GM12878 (cell line): Measurements from ENCODE around the gene CLSTN2. TPM values are rescaled to one million over a fixed set of nuclear protein-coding genes. Genes with fewer than 3 reads are reported as not detected.

ENCODE experiments used
- ATAC-seq: fragments of 200-7000 bp; cut with Tn5 transposase; 3 replicates; pipeline ENCODE4 v1.9.1; 2020; ENCODE audit warnings: mild to moderate bottlenecking, moderate library complexity
- BruUV-seq: library from RNA; stranded (reverse); fragments of 400-500 nt; replicated peaks from 2 replicates; lab custom pipeline; 2021; lab: Mats Ljungman, UMichigan
- CTCF ChIA-PET: fragments of 300-600 bp; sonication (Branson Sonifier 250); formaldehyde crosslinking; extraction: SDS; loops from one replicate; lab custom pipeline; 2021; ENCODE audit warnings: inconsistent platforms; lab: Yijun Ruan, JAX
- POLR2A ChIA-PET: fragments of 350-600 bp; formaldehyde crosslinking; extraction: SDS; loops from one replicate; lab custom pipeline; 2021; ENCODE audit warnings: inconsistent platforms; lab: Charles Lee
- RAD21 ChIA-PET: fragments of 300-600 bp; sonication (Branson Sonifier 250); formaldehyde crosslinking; loops from one replicate; lab custom pipeline; 2023; ENCODE audit warnings: antibody characterized with exemption; ENCODE audit not compliant: unreplicated experiment; lab: Charles Lee
- SMC1A ChIA-PET: fragments of 300-600 bp; sonication (Branson Sonifier 250); formaldehyde crosslinking; loops from one replicate; lab custom pipeline; 2023; ENCODE audit not compliant: unreplicated experiment, uncharacterized antibody; lab: Charles Lee
- DNase-seq: peaks from one replicate; pipeline ENCODE4 v3.0.0-alpha.2; 2011; ENCODE audit warnings: low read depth, low spot score
- FAIRE-seq: peaks from 3 replicates; lab custom pipeline; 2011; peaks lifted over from hg19 to GRCh38; lab: Jason Lieb, UNC
- H2AFZ ChIP-seq: 2 replicates; pipeline ENCODE4 v1.6.0; 2011; ENCODE audit warnings: low read depth, low read length, control low read depth; ENCODE audit not compliant: control insufficient read depth
- H3K27ac ChIP-seq: 2 replicates; pipeline ENCODE4 v1.5.1; 2011; ENCODE audit warnings: control low read depth; ENCODE audit not compliant: control insufficient read depth, insufficient read depth
- H3K27me3 ChIP-seq, 2 experiments: replicated peaks in 1 of 2; 2 replicates each; pipeline versions ENCODE4 v1.6.0 to v1.6.1; 2011; ENCODE audit warnings: low read length in 1 of 2; ENCODE audit not compliant: control insufficient read depth in 2 of 2, insufficient read depth in 2 of 2
- H3K36me3 ChIP-seq, 2 experiments: 2 replicates each; pipeline ENCODE4 v1.5.1; 2011; ENCODE audit warnings: low read length in 1 of 2; ENCODE audit not compliant: control insufficient read depth in 2 of 2, insufficient read depth in 2 of 2
- H3K4me1 ChIP-seq: 2 replicates; pipeline ENCODE4 v1.6.1; 2011; ENCODE audit warnings: mild to moderate bottlenecking, low read length, moderate library complexity, mixed read lengths; ENCODE audit not compliant: control insufficient read depth, insufficient read depth
- H3K4me2 ChIP-seq: 2 replicates; pipeline ENCODE4 v1.6.0; 2011; ENCODE audit warnings: control low read depth; ENCODE audit not compliant: control insufficient read depth, insufficient read depth
- H3K4me3 ChIP-seq: fragments of 200-600 bp; sonication (generic); 2 replicates; pipeline ENCODE4 v1.5.1; 2016
- H3K79me2 ChIP-seq: 2 replicates; pipeline ENCODE4 v1.6.0; 2011; ENCODE audit warnings: low read length; ENCODE audit not compliant: control insufficient read depth, insufficient read depth
- H3K9ac ChIP-seq: 2 replicates; pipeline ENCODE4 v1.8.0; 2011; ENCODE audit warnings: low read length, control low read depth, mixed read lengths; ENCODE audit not compliant: control insufficient read depth, insufficient read depth
- H3K9me3 ChIP-seq: replicated peaks from 3 replicates; pipeline ENCODE4 v1.5.1; 2011; ENCODE audit warnings: mild to moderate bottlenecking, low read length; ENCODE audit not compliant: control insufficient read depth, insufficient read depth
- H4K20me1 ChIP-seq: 2 replicates; pipeline ENCODE4 v1.6.0; 2011; ENCODE audit not compliant: control insufficient read depth, insufficient read depth
- BACH1 ChIP-seq: fragments of 450-650 bp; IDR thresholded peaks from 2 replicates; pipeline ENCODE4 v1.6.1; 2017; ENCODE audit warnings: mild to moderate bottlenecking, borderline replicate concordance
- CHD1 ChIP-seq: IDR thresholded peaks from 2 replicates; pipeline ENCODE4 v1.6.1; 2012; ENCODE audit warnings: low read depth, low read length, improper control_type of control experiment
- CHD4 ChIP-seq: fragments of 200-600 bp; sonication (generic); IDR thresholded peaks from 2 replicates; pipeline ENCODE4 v1.6.1; 2016; ENCODE audit warnings: mild to moderate bottlenecking
- FOS ChIP-seq: IDR thresholded peaks from 3 replicates; pipeline ENCODE4 v1.6.1; 2011; ENCODE audit warnings: borderline replicate concordance; ENCODE audit not compliant: insufficient read length; ENCODE audit errors: extremely low read depth
- JUND ChIP-seq: IDR thresholded peaks from 2 replicates; pipeline ENCODE4 v1.6.1; 2012; ENCODE audit warnings: low read depth, mild to moderate bottlenecking, low read length, improper control_type of control experiment, moderate library complexity
- RB1 ChIP-seq: fragments of 450-650 bp; formaldehyde crosslinking; IDR thresholded peaks from 2 replicates; pipeline ENCODE4 v1.6.1; 2017; ENCODE audit warnings: mild to moderate bottlenecking, borderline replicate concordance
- STAT1 ChIP-seq: fragments of 450-650 bp; conservative IDR thresholded peaks from 2 replicates; pipeline ENCODE4 v1.6.1; 2014; ENCODE audit warnings: antibody characterized with exemption, mild to moderate bottlenecking
- ZNF207 ChIP-seq: fragments of 450-650 bp; IDR thresholded peaks from 2 replicates; pipeline ENCODE4 v1.6.1; 2014; ENCODE audit warnings: antibody characterized with exemption, mild to moderate bottlenecking, borderline replicate concordance
- ZNF384 ChIP-seq: IDR thresholded peaks from 2 replicates; pipeline ENCODE4 v1.6.1; 2012; ENCODE audit warnings: low read depth, mild to moderate bottlenecking, low read length, improper control_type of control experiment, borderline replicate concordance
- ZZZ3 ChIP-seq: IDR thresholded peaks from 2 replicates; pipeline ENCODE4 v1.6.1; 2011; ENCODE audit warnings: low read depth; ENCODE audit not compliant: control insufficient read depth, insufficient read length
- WGBS: methylation state at CpG from one replicate; pipeline ENCODE4 v1.1.6; 2016; ENCODE audit warnings: low lambda C conversion rate; ENCODE audit not compliant: insufficient replicate concordance, insufficient coverage; ENCODE audit errors: missing lambda C conversion rate; 5-methylcytosine and 5-hydroxymethylcytosine counted together
- in situ Hi-C: fragments of 300-500 bp; cut with MboI; formaldehyde crosslinking; loops from 9 replicates; pipeline ENCODE4 v1.14.3; 2018; ENCODE audit warnings: mixed read lengths
- intact Hi-C: fragments of 100-400 bp; cut with micrococcal nuclease; formaldehyde crosslinking; loops from one replicate; pipeline ENCODE4 v1.14.2; 2022; ENCODE audit not compliant: unreplicated experiment
- polyA plus RNA-seq, 11 experiments: library from polyadenylated mRNA; depleted of rRNA in 4 of 11; unstranded in 6 of 11; stranded (reverse) in 5 of 11; fragments of >200 nt; fragmentation: Nextera tagmentation in 4 of 11; fragmentation: Illumina TruSeq in 1 of 11; extraction: Ambion mirVana in 4 of 11; extraction: Trizol in 1 of 11; gene quantifications; 1 replicate in 1 of 11; 2 replicates in 10 of 11; pipeline versions ENCODE4 v1.2.1 to v1.2.3, GENCODE V29; 2011 to 2016; ENCODE audit warnings: inconsistent platforms in 2 of 11, missing spikeins in 2 of 11, low read depth in 1 of 11
- total RNA-seq, 4 experiments: library from RNA; depleted of rRNA in 3 of 4; stranded (reverse); fragments of >200 nt in 3 of 4; fragmentation: Illumina TruSeq in 1 of 4; extraction: Trizol in 1 of 4; gene quantifications; 2 replicates each; pipeline versions ENCODE4 v1.2.1 to v1.2.3, GENCODE V29; 2013 to 2021
- TF ChIP-seq, protein P1 (sequence below): IDR thresholded peaks from 2 replicates; pipeline ENCODE4 v1.6.1; 2011; ENCODE audit warnings: borderline replicate concordance, low read depth, mild to moderate bottlenecking, moderate library complexity, mixed read lengths, low read length; ENCODE audit not compliant: insufficient read depth; ENCODE audit errors: extremely low read length
- TF ChIP-seq, protein P2 (sequence below): fragments of 450-650 bp; IDR thresholded peaks from 2 replicates; pipeline ENCODE4 v1.6.1; 2018; ENCODE audit warnings: borderline replicate concordance, mild to moderate bottlenecking; ENCODE audit not compliant: partially characterized antibody
- TF ChIP-seq, protein P3 (sequence below): IDR thresholded peaks from 2 replicates; pipeline ENCODE4 v1.6.1; 2012; ENCODE audit warnings: low read depth, low read length, improper control_type of control experiment
- TF ChIP-seq, protein P4 (sequence below): fragments of 450-650 bp; formaldehyde crosslinking; IDR thresholded peaks from 2 replicates; pipeline ENCODE4 v1.4.0; 2022; ENCODE audit warnings: mild to moderate bottlenecking, moderate library complexity

The CLSTN2 gene
- total and polyA plus RNA-seq, 10 of the 15 experiments (the other 5 are each of a cell fraction or from before 2014, with no cell fraction given) = under 0.01 to 0.10 (median under 0.01) TPM; not detected in 5

DNA sequence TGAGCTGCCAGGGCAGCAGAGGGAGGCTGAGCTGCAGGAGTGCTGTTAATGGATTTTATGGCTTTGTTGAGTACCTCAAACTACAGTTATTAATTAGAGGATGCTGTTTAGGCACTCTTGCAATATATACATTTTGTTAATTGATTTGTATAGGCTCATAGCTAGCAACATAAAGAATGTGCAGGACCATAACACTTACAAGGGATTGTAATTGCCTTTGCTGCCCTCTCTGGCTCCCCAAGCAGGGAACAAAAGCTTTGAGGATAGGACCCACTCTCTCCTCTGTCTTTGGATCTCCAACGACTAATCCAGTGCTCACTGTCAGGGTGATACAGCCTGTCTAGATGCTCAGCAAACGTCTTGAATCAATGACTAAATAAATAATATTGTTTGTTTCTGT is 1.2 kb upstream of the CLSTN2 start:
- H4K20me1 ChIP-seq = no peaks in the 10 kb centered on the region
- CTCF ChIA-PET = no interaction called here
- SMC1A ChIA-PET = no interaction called here
- in situ Hi-C loops = loop anchor here (25.0 kb wide), 1 partner anchor 929 kb away; no protein-coding TSS in a partner anchor
- H3K4me2 ChIP-seq = no peak overlapping the region
- RAD21 ChIA-PET = no interaction called here
- H3K4me3 ChIP-seq = no peak overlapping the region
- H3K9me3 ChIP-seq = no peaks in the 10 kb centered on the region
- H3K4me1 ChIP-seq = no peaks in the 10 kb centered on the region
- H3K79me2 ChIP-seq = no peaks in the 10 kb centered on the region
- no peak for FAIRE-seq
- no peak overlapping the region for H3K9ac ChIP-seq
- H3K27me3 ChIP-seq = peaks cover 7% of the 10 kb centered on the region in 2 experiments; a peak in 3 of 4 replicates
- WGBS = 0% methylated on average over 2 of the region's 2 CpGs
- POLR2A ChIA-PET = no interaction called here
- no peaks in the 10 kb centered on the region for H3K36me3 ChIP-seq
- H3K27ac ChIP-seq = no peak overlapping the region
- no peak for ATAC-seq
- intact Hi-C loops = loop anchor here (10.0 kb wide), 1 partner anchor 931 kb away; no protein-coding TSS in a partner anchor
- no peak overlapping the region for H2AFZ ChIP-seq
- DNase-seq = no peak
- BruUV-seq = no TSS peak
- TF ChIP-seq JUND = no peak
- no peak for TF ChIP-seq STAT1
- TF ChIP-seq ZNF384 = no peak
- TF ChIP-seq, protein P1, sequence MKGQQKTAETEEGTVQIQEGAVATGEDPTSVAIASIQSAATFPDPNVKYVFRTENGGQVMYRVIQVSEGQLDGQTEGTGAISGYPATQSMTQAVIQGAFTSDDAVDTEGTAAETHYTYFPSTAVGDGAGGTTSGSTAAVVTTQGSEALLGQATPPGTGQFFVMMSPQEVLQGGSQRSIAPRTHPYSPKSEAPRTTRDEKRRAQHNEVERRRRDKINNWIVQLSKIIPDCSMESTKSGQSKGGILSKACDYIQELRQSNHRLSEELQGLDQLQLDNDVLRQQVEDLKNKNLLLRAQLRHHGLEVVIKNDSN = no peak
- TF ChIP-seq ZZZ3 = no peak
- TF ChIP-seq, protein P2, sequence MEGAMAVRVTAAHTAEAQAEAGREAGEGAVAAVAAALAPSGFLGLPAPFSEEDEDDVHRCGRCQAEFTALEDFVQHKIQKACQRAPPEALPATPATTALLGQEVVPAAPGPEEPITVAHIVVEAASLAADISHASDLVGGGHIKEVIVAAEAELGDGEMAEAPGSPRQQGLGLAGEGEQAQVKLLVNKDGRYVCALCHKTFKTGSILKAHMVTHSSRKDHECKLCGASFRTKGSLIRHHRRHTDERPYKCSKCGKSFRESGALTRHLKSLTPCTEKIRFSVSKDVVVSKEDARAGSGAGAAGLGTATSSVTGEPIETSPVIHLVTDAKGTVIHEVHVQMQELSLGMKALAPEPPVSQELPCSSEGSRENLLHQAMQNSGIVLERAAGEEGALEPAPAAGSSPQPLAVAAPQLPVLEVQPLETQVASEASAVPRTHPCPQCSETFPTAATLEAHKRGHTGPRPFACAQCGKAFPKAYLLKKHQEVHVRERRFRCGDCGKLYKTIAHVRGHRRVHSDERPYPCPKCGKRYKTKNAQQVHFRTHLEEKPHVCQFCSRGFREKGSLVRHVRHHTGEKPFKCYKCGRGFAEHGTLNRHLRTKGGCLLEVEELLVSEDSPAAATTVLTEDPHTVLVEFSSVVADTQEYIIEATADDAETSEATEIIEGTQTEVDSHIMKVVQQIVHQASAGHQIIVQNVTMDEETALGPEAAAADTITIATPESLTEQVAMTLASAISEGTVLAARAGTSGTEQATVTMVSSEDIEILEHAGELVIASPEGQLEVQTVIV = no peak
- no peak for TF ChIP-seq CHD4
- no peak for TF ChIP-seq ZNF207
- TF ChIP-seq, protein P3, sequence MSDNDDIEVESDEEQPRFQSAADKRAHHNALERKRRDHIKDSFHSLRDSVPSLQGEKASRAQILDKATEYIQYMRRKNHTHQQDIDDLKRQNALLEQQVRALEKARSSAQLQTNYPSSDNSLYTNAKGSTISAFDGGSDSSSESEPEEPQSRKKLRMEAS = no peak
- no peak for TF ChIP-seq RB1
- no peak for TF ChIP-seq BACH1
- TF ChIP-seq, protein P4, sequence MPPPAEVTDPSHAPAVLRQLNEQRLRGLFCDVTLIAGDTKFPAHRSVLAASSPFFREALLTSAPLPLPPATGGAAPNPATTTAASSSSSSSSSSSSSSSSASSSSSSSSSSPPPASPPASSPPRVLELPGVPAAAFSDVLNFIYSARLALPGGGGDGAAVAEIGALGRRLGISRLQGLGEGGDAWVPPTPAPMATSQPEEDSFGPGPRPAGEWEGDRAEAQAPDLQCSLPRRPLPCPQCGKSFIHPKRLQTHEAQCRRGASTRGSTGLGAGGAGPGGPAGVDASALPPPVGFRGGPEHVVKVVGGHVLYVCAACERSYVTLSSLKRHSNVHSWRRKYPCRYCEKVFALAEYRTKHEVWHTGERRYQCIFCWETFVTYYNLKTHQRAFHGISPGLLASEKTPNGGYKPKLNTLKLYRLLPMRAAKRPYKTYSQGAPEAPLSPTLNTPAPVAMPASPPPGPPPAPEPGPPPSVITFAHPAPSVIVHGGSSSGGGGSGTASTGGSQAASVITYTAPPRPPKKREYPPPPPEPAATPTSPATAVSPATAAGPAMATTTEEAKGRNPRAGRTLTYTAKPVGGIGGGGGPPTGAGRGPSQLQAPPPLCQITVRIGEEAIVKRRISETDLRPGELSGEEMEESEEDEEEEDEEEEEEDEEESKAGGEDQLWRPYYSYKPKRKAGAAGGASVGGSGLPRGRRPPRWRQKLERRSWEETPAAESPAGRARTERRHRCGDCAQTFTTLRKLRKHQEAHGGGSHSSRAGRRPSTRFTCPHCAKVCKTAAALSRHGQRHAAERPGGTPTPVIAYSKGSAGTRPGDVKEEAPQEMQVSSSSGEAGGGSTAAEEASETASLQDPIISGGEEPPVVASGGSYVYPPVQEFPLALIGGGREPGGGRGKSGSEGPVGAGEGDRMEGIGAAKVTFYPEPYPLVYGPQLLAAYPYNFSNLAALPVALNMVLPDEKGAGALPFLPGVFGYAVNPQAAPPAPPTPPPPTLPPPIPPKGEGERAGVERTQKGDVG = no peak
- TF ChIP-seq CHD1 = no peak
- no peak for TF ChIP-seq FOS
